CD8-positive, alpha-beta memory T cell (primary cell): ENCODE data around the gene ZAP70. TPM values are rescaled to one million over a fixed set of nuclear protein-coding genes. Genes with fewer than 3 reads are reported as not detected.
A peak's percentile ranks its signal among the peaks of the same experiment; 100 is the strongest.

ENCODE experiments used
- CTCF ChIA-PET: fragments of 350-600 bp; sonication (Branson Sonifier 250); formaldehyde crosslinking; loops from one replicate; lab custom pipeline; 2021; ENCODE audit warnings: antibody characterized with exemption; lab: Charles Lee
- POLR2A ChIA-PET: fragments of 350-600 bp; sonication (Branson Sonifier 250); formaldehyde crosslinking; loops from one replicate; lab custom pipeline; 2021; ENCODE audit warnings: antibody characterized with exemption; lab: Charles Lee
- DNase-seq, 5 donors: peaks; one replicate each; pipeline versions ENCODE4 v3.0.0 to v3.0.0-alpha.2; 2020 to 2022; ENCODE audit warnings: mixed read lengths in 1 of 5
- H3K27ac ChIP-seq: one replicate; pipeline ENCODE4 v1.7.0; 2013; ENCODE audit warnings: low read depth, mild to moderate bottlenecking, low read length, moderate library complexity
- H3K27me3 ChIP-seq: 2 replicates; pipeline ENCODE4 v1.7.0; 2013; ENCODE audit warnings: low read length, mild to moderate bottlenecking; ENCODE audit not compliant: insufficient read depth, poor library complexity, severe bottlenecking
- H3K36me3 ChIP-seq: 2 replicates; pipeline ENCODE4 v1.7.0; 2013; ENCODE audit warnings: mild to moderate bottlenecking, low read length, moderate library complexity; ENCODE audit not compliant: insufficient read depth
- H3K4me1 ChIP-seq: 2 replicates; pipeline ENCODE4 v1.7.0; 2013; ENCODE audit warnings: mild to moderate bottlenecking, low read length, moderate library complexity; ENCODE audit not compliant: insufficient read depth
- H3K4me3 ChIP-seq: 2 replicates; pipeline ENCODE4 v1.7.0; 2013; ENCODE audit warnings: mild to moderate bottlenecking, low read length
- H3K9me3 ChIP-seq: 2 replicates; pipeline ENCODE4 v1.7.0; 2013; ENCODE audit warnings: mild to moderate bottlenecking, low read length
- H3K27ac Mint-ChIP-seq, 8 donors: one replicate each; pipeline ENCODE4 v1.8.0; 2020 to 2021; ENCODE audit warnings: mixed read lengths in 8 of 8, mild to moderate bottlenecking in 6 of 8, inconsistent platforms in 3 of 8, moderate library complexity in 3 of 8
- H3K27me3 Mint-ChIP-seq, 2 donors: one replicate each; pipeline ENCODE4 v1.8.0; 2020 to 2021; ENCODE audit warnings: mixed read lengths in 2 of 2, mild to moderate bottlenecking in 1 of 2, moderate library complexity in 1 of 2
- H3K36me3 Mint-ChIP-seq, 3 donors: one replicate each; pipeline ENCODE4 v1.8.0; 2020 to 2021; ENCODE audit warnings: mixed read lengths in 3 of 3, inconsistent platforms in 1 of 3, mild to moderate bottlenecking in 1 of 3
- H3K4me1 Mint-ChIP-seq, 3 donors: one replicate each; pipeline ENCODE4 v1.8.0; 2020 to 2021; ENCODE audit warnings: mixed read lengths in 3 of 3, inconsistent platforms in 1 of 3, mild to moderate bottlenecking in 1 of 3
- H3K4me3 Mint-ChIP-seq, 7 donors: one replicate each; pipeline ENCODE4 v1.8.0; 2020 to 2021; ENCODE audit warnings: mixed read lengths in 7 of 7, mild to moderate bottlenecking in 6 of 7, moderate library complexity in 4 of 7, inconsistent platforms in 2 of 7
- H3K9me3 Mint-ChIP-seq, 5 donors: one replicate each; pipeline ENCODE4 v1.8.0; 2020 to 2022; ENCODE audit warnings: mixed read lengths in 5 of 5, mild to moderate bottlenecking in 3 of 5, moderate library complexity in 2 of 5, inconsistent platforms in 1 of 5
- polyA plus RNA-seq: library from polyadenylated mRNA; unstranded; fragments of 300-500 nt; fragmentation: Illumina TruSeq; gene quantifications from one replicate; pipeline ENCODE4 v1.2.3, GENCODE V29; 2021
- total RNA-seq, 2 experiments: library from RNA; stranded (reverse); gene quantifications; one replicate each; pipeline ENCODE4 v1.2.3, GENCODE V29; 2021

Gene ZAP70
- total RNA-seq = 100 to 1,000 TPM; 180 to 197 TPM
- polyA plus RNA-seq = 184 TPM

GRCh38 chr2:97713296-97714083, at the start of gene ZAP70:
Gene ZAP70 (plus strand): TSS chr2:97713576. CDS start chr2:97724037, 10,461 bp downstream.
- Histone ChIP-seq H3K27ac (peak within 1 kb of the TSS; percentile 82), H3K9me3 (no peaks in the 10 kb centered on the region), H3K36me3 (no peaks in the 10 kb centered on the region), H3K27me3 (no peaks in the 10 kb centered on the region), H3K4me3 (peak within 1 kb of the TSS; percentile 91), H3K4me1 (peaks cover 70% of the 10 kb centered on the region)
- Mint-ChIP-seq H3K27me3 (peaks cover 1 to 6% of the 10 kb centered on the region in 2 donors), H3K9me3 (no peaks in the 10 kb centered on the region), H3K27ac (peak within 1 kb of the TSS; percentile 94 to 100 (median 98)), H3K36me3 (peaks cover 13 to 47% (median 17%) of the 10 kb centered on the region in 3 donors), H3K4me3 (peak within 1 kb of the TSS; percentile 89 to 99 (median 93)), H3K4me1 (peaks cover 74 to 86% (median 74%) of the 10 kb centered on the region in 3 donors)
- ChIA-PET CTCF (interaction anchor here (1.1 to 16.2 kb wide), 10 partner anchors 8 to 671 kb away, joined by 3 to 301 read pairs (median 4); no protein-coding TSS in a partner anchor), POLR2A (interaction anchor here (0.6 to 3.4 kb wide), 7 partner anchors 11 to 68 kb away, joined by 3 to 13 read pairs (median 3); partner anchors contain the start of gene COX5B)
- DNase-seq = peak; percentile 49 to 84 (median 77)

DNA sequence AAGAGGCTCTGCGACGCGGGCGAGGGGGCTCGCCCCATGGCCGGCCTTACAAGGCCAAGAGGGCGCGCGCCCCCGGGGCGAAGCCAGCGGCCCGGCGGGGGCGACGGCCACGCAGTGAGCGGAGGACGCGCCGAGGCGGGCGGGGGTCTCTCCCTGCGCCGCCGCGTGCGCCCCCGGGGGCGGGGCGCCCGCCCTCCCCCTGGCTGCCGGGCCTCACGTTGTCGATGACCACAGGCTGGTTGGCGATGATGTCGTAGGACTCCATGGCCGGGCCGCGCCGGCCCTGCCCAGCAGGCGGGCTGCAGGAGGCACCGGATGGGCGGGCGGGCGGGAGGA, 49.8 kb upstream of the ZAP70 start:
- H3K4me3 Mint-ChIP-seq = peak overlapping the region; percentile 90 to 99 (median 96)
- no peaks in the 10 kb centered on the region for H3K9me3 Mint-ChIP-seq
- H3K27me3 Mint-ChIP-seq = no peaks in the 10 kb centered on the region
- peaks cover 30% of the 10 kb centered on the region for H3K4me1 ChIP-seq
- no peak for DNase-seq
- ChIA-PET POLR2A (interaction anchor here (0.7 to 3.7 kb wide), 5 partner anchors 13 to 141 kb away, joined by 5 to 83 read pairs (median 8); partner anchors contain the start of genes ANKRD36B and COX5B), CTCF (interaction anchor here (1.0 to 8.4 kb wide), 6 partner anchors 9 to 73 kb away, joined by 3 to 66 read pairs (median 12); partner anchors contain the start of genes ANKRD36B and COX5B)
- peaks cover 30 to 43% (median 31%) of the 10 kb centered on the region in 3 donors for H3K4me1 Mint-ChIP-seq
- H3K36me3 Mint-ChIP-seq = peaks cover 0 to 34% (median 0%) of the 10 kb centered on the region in 3 donors
- no peaks in the 10 kb centered on the region for H3K27me3 ChIP-seq
- peak overlapping the region; percentile 100 for H3K4me3 ChIP-seq
- peak overlapping the region in 5 of 8 donors; percentile 95 to 99 (median 98) for H3K27ac Mint-ChIP-seq
- no peaks in the 10 kb centered on the region for H3K9me3 ChIP-seq
- peak overlapping the region; percentile 96 for H3K27ac ChIP-seq
- peaks cover 7% of the 10 kb centered on the region for H3K36me3 ChIP-seq

DNA sequence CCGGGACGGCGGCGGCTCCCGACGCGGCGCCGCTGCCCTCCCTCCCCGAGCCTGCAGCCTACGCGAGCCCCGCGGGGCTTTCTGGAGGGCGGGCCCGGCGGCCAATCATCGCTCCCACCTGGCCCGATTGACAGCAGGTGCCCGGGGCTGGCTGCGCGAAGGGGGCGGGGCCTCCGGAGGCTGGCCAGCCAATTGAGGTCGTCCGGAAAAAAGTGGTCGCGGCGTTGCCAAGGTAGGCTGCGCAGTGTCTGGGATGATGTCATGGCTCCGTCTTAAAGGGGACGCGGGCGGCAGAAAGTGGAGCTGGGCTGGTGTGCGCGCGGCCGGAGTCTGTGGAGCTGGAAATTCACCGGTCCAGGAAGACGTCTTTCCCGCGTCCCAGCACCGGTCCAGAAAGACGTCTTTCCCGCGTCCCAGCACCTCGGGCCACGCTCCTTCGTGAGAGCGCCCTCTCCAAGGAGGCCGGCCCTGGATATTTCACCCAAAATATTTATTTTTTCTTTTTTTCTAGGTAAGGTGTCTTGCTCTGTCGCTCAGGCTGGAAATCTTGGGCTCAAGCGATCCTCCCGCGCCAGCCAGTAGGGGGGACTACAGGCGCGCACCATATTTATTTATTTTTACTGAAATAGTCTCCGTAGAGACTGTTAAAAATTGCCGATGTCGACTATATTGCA, 49.3 kb upstream of the ZAP70 start, which contains the start of gene ACTR1B:
Gene ACTR1B, minus strand, starts transcription at position 83 of the 674 bp plus-strand sequence. CDS start 154 bp downstream, outside the sequence.
- Mint-ChIP-seq H3K4me1 (peaks cover 30 to 43% (median 31%) of the 10 kb centered on the region in 3 donors), H3K27me3 (no peaks in the 10 kb centered on the region), H3K9me3 (no peaks in the 10 kb centered on the region), H3K4me3 (peak within 1 kb of the TSS; percentile 92 to 99 (median 97)), H3K36me3 (peaks cover 0 to 29% (median 0%) of the 10 kb centered on the region in 3 donors), H3K27ac (peak within 1 kb of the TSS; percentile 98 to 100 (median 99))
- Histone ChIP-seq H3K9me3 (no peaks in the 10 kb centered on the region), H3K27me3 (no peaks in the 10 kb centered on the region), H3K27ac (peak within 1 kb of the TSS; percentile 96), H3K4me1 (peaks cover 30% of the 10 kb centered on the region), H3K4me3 (peak within 1 kb of the TSS; percentile 100), H3K36me3 (peaks cover 7% of the 10 kb centered on the region)
- ChIA-PET POLR2A (interaction anchor here (0.5 to 3.7 kb wide), 5 partner anchors 18 to 1463 kb away, joined by 3 to 83 read pairs (median 3); partner anchors contain the start of genes ANKRD36B, COX5B and ZAP70), CTCF (interaction anchor here (1.0 to 8.4 kb wide), 8 partner anchors 9 to 84 kb away, joined by 3 to 66 read pairs (median 4); partner anchors contain the start of genes ANKRD36B and COX5B)
- peak; percentile 97 to 99 (median 98) for DNase-seq

GRCh38 chr2:97664636-97664970, 48.8 kb upstream of the ZAP70 start:
- POLR2A ChIA-PET = interaction anchor here (0.5 to 3.7 kb wide), 5 partner anchors 18 to 1463 kb away, joined by 3 to 83 read pairs (median 3); partner anchors contain the start of genes ANKRD36B, COX5B and ZAP70
- no peaks in the 10 kb centered on the region for H3K9me3 ChIP-seq

DNA sequence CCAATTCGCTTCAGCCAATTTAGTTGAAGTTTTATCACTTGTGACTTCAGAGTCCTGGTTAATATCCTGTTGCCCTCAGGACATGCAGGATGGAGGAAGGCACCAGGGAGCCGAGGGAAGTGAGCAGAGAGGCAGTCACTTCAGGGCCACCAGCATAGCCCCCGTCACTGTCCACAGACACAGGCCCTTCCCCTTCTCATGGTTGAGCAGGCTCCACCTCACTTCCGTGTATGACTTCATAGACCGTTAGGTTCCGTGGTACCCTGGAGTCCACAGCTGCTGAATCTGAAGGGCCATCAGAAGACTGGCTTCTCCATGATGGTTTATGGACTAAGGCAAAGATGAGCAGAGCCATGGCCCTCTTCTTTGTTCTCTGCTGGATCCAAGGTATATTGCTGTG, 43.9 kb upstream of the ZAP70 start, which contains the start of gene C2orf92:
Gene C2orf92, plus strand, starts transcription at position 266 of the 400 bp plus-strand sequence. Its CDS starts 76 bp downstream, at position 342.
- H3K4me3 ChIP-seq = no peak within 1 kb of the TSS
- no peak for DNase-seq
- no peaks in the 10 kb centered on the region for H3K36me3 ChIP-seq
- ChIA-PET POLR2A (interaction anchor here (1.2 kb wide), 1 partner anchor 24 kb away, joined by 5 read pairs; the partner anchor contains the start of gene COX5B), CTCF (interaction anchor here (0.7 to 1.8 kb wide), 3 partner anchors 27 to 79 kb away, joined by 3 to 6 read pairs (median 4); no protein-coding TSS in a partner anchor)
- Mint-ChIP-seq H3K9me3 (no peaks in the 10 kb centered on the region), H3K4me1 (peaks cover 6 to 11% (median 9%) of the 10 kb centered on the region in 3 donors), H3K36me3 (no peaks in the 10 kb centered on the region), H3K27me3 (peaks cover 0 to 8% of the 10 kb centered on the region in 2 donors), H3K27ac (peak within 1 kb of the TSS in 1 of 8 donors; percentile 30), H3K4me3 (no peak within 1 kb of the TSS)
- H3K4me1 ChIP-seq = peaks cover 8% of the 10 kb centered on the region
- no peak within 1 kb of the TSS for H3K27ac ChIP-seq
- no peaks in the 10 kb centered on the region for H3K9me3 ChIP-seq
- H3K27me3 ChIP-seq = no peaks in the 10 kb centered on the region

More at GRCh38 chr2:97664636-97664970, 48.8 kb upstream of the ZAP70 start:
- Mint-ChIP-seq H3K4me1 (peaks cover 30 to 43% (median 31%) of the 10 kb centered on the region in 3 donors), H3K9me3 (no peaks in the 10 kb centered on the region), H3K27me3 (no peaks in the 10 kb centered on the region), H3K4me3 (peak overlapping the region; percentile 89 to 98 (median 95)), H3K36me3 (peaks cover 0 to 25% (median 0%) of the 10 kb centered on the region in 3 donors), H3K27ac (peak overlapping the region; percentile 87 to 100 (median 99))
- H3K27ac ChIP-seq = peak overlapping the region; percentile 96
- H3K27me3 ChIP-seq = no peaks in the 10 kb centered on the region
- peaks cover 30% of the 10 kb centered on the region for H3K4me1 ChIP-seq
- CTCF ChIA-PET = interaction anchor here (1.0 to 8.4 kb wide), 7 partner anchors 16 to 83 kb away, joined by 3 to 66 read pairs (median 4); partner anchors contain the start of genes ANKRD36B and COX5B
- peak overlapping the region; percentile 85 for H3K4me3 ChIP-seq
- no peak for DNase-seq
- H3K36me3 ChIP-seq = peaks cover 7% of the 10 kb centered on the region

DNA sequence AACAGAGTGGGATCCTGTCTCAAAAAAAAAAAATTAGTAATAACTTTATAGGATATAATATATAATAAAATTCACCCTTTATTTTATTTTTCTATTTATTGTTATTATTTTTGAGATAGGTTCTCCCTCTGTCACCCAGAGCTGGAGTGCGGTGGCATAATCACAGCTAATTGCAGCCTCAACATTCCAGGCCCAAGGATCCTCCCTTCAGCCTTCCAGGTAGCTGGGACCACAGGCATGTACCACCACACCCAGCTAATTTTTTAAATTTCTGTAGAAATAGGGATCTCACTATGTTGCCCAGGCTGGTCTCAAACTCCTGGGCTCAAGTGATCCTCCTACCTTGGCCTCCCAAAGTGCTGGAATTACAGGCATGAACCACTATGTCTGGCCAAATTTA, 42.9 kb upstream of the ZAP70 start:
- Histone ChIP-seq H3K4me3 (no peak overlapping the region), H3K27me3 (no peaks in the 10 kb centered on the region), H3K27ac (no peak overlapping the region), H3K36me3 (no peaks in the 10 kb centered on the region), H3K9me3 (no peaks in the 10 kb centered on the region), H3K4me1 (no peaks in the 10 kb centered on the region)
- CTCF ChIA-PET = interaction anchor here (0.6 to 1.8 kb wide), 2 partner anchors 27 to 30 kb away, joined by 3 to 6 read pairs; no protein-coding TSS in a partner anchor
- no peaks in the 10 kb centered on the region for H3K9me3 Mint-ChIP-seq
- no peak for DNase-seq
- H3K27ac Mint-ChIP-seq = no peak overlapping the region
- no peaks in the 10 kb centered on the region for H3K36me3 Mint-ChIP-seq
- no peak overlapping the region for H3K4me3 Mint-ChIP-seq
- H3K4me1 Mint-ChIP-seq = peaks cover 0 to 1% (median under 1%) of the 10 kb centered on the region in 3 donors
- peaks cover 0 to 12% of the 10 kb centered on the region in 2 donors for H3K27me3 Mint-ChIP-seq
- POLR2A ChIA-PET = interaction anchor here (1.2 kb wide), 1 partner anchor 25 kb away, joined by 5 read pairs; the partner anchor contains the start of gene COX5B

GRCh38 chr2:97671526-97671925, 41.9 kb upstream of the ZAP70 start:
- ChIA-PET POLR2A (no interaction called here), CTCF (no interaction called here)
- DNase-seq = no peak
- peaks cover 0 to 12% of the 10 kb centered on the region in 2 donors for H3K27me3 Mint-ChIP-seq
- Histone ChIP-seq H3K27me3 (no peaks in the 10 kb centered on the region), H3K4me1 (no peaks in the 10 kb centered on the region), H3K4me3 (no peak overlapping the region), H3K27ac (no peak overlapping the region), H3K9me3 (no peaks in the 10 kb centered on the region), H3K36me3 (no peaks in the 10 kb centered on the region)
- no peak overlapping the region for H3K4me3 Mint-ChIP-seq
- H3K9me3 Mint-ChIP-seq = no peaks in the 10 kb centered on the region
- H3K27ac Mint-ChIP-seq = peak overlapping the region in 1 of 8 donors; percentile 38
- H3K36me3 Mint-ChIP-seq = no peaks in the 10 kb centered on the region
- no peaks in the 10 kb centered on the region for H3K4me1 Mint-ChIP-seq
